GM12873 (cell line): Measurements from ENCODE around the gene GOLGA6D.
A peak's percentile ranks its signal among the peaks of the same experiment; 100 is the strongest.
"Not testable (repeated sequence)": the region's sequence is repeated elsewhere in the genome, so short reads cannot be mapped to it uniquely, and the experiment has no call there.

Experiments used
- CTCF ChIP-seq: IDR thresholded peaks from 2 replicates; pipeline ENCODE4 v1.5.1; 2012; ENCODE audit warnings: low read depth, mild to moderate bottlenecking, moderate library complexity, low read length, control low read depth; ENCODE audit not compliant: insufficient read depth; ENCODE audit errors: missing control alignments

The GOLGA6D gene

GRCh38 chr15:75238150-75238549, 44.5 kb upstream of the GOLGA6D start:
- TF ChIP-seq CTCF, result no peak

DNA sequence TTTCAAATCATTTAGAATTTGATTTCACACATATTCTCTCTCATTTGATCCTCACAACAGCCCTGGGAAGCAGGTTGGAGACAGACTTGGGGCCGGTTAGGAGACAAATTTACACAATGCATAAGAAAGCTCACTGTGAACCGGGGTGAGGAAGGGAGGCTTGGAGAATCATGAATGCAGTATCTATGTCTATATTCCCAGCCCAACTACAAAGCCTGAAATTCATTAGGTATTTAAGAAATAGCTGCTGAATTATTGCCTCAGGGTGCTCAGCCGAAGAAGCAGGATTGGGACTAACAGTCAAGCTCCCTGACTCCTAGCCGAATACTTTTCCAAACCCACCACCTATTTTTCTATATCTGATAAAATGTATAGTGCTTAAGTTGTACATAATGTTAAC, 32.9 kb upstream of the GOLGA6D start:
- TF ChIP-seq CTCF, result no peak

DNA sequence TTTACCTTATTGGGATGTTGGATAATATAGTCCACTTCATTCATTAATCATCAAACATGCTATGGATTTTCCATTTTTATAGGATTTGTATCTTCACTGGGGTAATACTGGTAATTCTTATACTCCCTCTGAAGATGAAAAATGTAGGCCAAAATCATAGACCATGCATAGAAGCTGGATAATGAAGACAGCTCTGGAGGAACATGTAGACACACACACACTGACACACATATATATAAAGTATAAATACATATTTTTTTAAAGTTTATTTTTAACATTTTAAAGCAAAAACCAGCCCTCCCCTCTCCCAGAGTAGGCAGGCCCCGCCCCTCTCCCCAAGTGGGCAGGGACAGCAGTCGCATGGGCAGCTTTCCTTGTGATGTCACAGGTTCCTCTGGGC, 24.6 kb upstream of the GOLGA6D start, which contains the start of gene GOLGA6C:
GOLGA6C (plus strand) TSS at position 301 of the 400 bp plus-strand sequence. CDS start 265 bp downstream, outside the sequence.
- TF ChIP-seq CTCF, result not testable (repeated sequence)

GRCh38 chr15:75274509-75275107, 8.0 kb upstream of the GOLGA6D start:
- TF ChIP-seq CTCF, result peak; percentile 54

- peak; percentile 46 for TF ChIP-seq CTCF
Measured at GRCh38 chr15:75299311-75299688, 16.7 kb downstream of the GOLGA6D start.

DNA sequence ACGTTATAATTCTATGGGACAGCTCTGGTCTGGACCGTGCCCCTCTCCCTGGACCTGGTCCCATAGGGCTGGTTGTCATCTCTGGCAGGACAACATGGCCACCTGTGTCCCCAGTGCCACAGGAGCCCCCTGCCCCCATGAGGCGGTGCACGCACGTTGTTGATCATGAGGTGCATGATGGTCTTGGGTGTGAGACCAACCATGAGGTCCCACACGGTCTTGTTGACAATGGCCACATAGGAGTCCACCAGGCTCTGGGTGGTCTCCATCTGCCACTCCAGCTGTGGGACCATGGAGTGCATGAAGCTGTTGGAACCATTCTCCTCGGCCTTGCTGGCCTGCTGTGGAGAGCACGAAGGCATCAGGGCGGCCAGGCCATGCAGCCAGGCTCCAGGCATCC, 19.7 kb downstream of the GOLGA6D start:
- TF ChIP-seq CTCF, result no peak

- TF ChIP-seq CTCF, result no peak
Measured at GRCh38 chr15:75306188-75306587, 23.6 kb downstream of the GOLGA6D start.
